GM21423 (cell line): ENCODE data around the gene POLR1C.
"Not testable (repeated sequence)": the region's sequence is repeated elsewhere in the genome, so short reads cannot be mapped to it uniquely, and the experiment has no call there.

Source experiments
- ATAC-seq: cut with Tn5 transposase; IDR thresholded peaks from one replicate; pipeline ENCODE4 v1.9.1; 2021; ENCODE audit warnings: mild to moderate bottlenecking, moderate library complexity; ENCODE audit not compliant: unreplicated experiment

The POLR1C gene, protein sequence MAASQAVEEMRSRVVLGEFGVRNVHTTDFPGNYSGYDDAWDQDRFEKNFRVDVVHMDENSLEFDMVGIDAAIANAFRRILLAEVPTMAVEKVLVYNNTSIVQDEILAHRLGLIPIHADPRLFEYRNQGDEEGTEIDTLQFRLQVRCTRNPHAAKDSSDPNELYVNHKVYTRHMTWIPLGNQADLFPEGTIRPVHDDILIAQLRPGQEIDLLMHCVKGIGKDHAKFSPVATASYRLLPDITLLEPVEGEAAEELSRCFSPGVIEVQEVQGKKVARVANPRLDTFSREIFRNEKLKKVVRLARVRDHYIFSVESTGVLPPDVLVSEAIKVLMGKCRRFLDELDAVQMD

DNA sequence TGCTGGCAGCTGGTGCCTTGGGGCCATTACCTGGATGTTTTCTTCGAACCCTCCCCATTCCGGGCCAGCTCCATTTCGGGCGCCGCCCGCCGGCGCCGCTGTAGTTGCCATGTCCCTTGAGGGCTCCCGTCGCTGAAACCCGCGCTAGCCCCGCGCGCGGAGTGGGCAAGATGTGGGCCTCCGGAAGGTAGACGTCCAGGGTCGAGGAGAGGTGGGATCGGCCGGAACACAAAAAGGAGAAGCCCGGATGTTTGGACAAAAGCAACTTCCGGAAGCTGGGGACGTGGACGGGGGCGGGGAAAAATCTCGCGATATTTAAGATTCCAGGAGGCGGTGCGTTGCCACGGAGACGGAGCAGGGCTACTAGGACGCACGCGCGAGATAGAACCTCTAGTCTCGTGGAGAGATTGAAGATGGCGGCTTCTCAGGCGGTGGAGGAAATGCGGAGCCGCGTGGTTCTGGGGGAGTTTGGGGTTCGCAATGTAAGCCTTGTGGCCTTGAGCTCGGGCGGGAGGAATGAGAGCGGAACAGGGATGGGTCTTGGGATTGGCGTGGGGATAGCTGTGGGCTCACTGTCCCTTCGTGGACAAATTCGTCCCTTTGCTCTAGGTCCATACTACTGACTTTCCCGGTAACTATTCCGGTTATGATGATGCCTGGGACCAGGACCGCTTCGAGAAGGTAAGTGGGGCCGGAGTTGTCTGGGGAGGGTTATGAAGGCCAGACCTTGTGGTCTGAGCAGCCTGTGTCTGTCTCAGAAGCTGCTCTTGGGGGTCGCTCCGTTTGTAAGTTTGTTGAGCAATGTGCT, at the start of gene POLR1C, which contains the start of gene YIPF3:
TSS of gene POLR1C (plus strand) at position 393 of the 808 bp plus-strand sequence. CDS start at position 414, 21 bp downstream.
TSS of gene YIPF3 (minus strand) at position 230 of the 808 bp plus-strand sequence. CDS start at position 111, 119 bp downstream.
- ATAC-seq, result peak; percentile 80

DNA sequence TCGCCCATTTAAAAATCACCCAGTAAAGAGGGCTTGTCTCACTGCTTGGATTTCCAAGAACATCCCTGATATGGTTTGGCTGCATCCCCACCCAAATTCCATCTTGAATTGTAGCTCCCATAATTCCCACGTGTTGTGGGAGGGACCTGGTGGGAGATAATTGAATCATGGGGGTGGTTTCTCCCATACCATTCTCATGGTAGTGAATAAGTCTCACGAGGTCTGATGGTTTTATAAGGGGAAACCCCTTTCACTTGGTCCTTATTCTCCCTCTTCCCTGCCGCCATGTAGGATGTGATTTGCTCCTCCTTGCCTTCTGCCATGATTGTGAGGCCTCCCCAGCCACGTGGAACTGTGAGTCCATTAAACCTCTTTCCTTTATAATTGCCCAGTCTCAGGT, 49.6 kb upstream of the POLR1C start:
- ATAC-seq, result not testable (repeated sequence)

GRCh38 chr6:43467752-43468151, 49.1 kb upstream of the POLR1C start:
- no peak for ATAC-seq

DNA sequence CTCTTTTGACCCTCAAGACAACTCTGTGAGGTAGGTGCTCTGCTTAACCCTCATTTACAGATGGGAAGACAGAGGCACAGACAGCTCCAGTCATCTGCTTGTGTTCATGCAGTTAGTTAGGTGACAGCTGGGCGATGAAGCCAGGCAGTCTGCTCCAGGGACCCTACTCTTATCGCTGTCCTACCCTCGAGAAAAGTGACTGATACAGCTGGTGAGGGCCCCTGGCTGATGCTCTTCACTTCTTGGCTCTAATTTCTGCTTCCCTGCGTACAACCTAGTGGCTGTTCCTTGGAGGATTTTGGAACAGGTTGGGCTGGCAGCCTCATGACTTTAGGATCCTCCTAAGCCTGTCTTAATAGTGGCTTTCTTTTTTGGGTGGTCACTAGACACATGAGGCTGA, 48.6 kb upstream of the POLR1C start:
- ATAC-seq, result no peak

GRCh38 chr6:43468748-43469681, 47.9 kb upstream of the POLR1C start:
- no peak for ATAC-seq

- no peak for ATAC-seq
These were observed 46.9 kb upstream of the POLR1C start for GRCh38 chr6:43469947-43470346.

DNA sequence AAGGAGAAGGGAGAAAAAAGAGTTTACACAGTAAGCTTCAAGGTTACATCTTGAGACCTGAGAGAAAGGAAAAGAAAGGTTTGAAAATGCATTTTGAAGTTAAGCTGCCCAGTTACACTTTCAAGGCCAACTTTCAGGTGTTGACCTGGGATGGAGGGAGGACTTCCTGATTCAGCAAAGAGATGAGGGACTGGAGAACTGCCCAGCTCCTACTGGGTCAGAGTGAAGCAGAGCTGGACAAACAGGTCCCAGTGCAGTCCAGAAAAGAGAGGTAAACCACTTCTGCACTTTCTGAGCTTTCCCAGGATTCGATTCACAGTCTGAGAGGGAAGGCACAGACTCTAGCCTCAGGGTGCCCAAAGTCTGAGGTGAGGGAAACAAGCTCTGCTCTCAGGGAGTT, 45.5 kb upstream of the POLR1C start:
- ATAC-seq, result no peak

DNA sequence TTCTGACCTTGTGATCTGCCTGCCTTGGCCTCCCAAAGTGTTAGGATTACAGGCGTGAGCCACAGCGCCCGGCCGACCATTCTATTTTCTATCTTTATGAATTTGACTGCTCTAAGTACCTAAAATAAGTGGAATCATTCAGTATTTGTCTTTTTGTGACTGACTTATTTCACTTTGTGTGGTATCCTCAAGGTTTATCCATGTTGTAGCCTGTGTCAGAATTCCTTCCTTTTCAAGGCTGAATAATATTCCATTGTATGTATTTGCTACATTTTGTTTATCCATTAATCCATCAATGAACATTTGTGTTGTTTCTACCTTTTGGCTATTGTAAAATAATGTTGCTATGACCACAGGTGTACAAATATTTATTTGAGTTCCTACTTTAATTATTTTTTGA, 44.4 kb upstream of the POLR1C start:
- no peak for ATAC-seq

- ATAC-seq, result no peak
These were observed 41.4 kb upstream of the POLR1C start for GRCh38 chr6:43475516-43475915.

DNA sequence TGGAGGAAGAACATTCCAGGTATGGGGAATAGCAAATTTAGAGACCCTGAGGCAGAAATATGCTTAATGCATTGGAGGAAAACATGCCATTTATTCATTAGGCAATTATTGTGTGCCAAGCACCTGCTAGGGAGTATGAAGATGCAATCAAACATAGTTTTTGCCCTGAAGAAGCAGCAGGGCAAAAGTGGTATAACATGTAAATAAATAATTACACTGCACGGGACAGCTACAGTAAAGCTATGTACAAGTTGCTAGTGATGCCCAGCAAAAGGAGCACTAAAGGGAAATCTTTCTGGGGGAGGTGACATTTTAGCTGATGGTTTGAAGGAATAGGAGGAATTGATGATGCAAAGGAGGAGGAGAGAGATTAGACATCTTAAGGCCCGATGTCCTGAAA, 40.1 kb upstream of the POLR1C start:
- no peak for ATAC-seq

DNA sequence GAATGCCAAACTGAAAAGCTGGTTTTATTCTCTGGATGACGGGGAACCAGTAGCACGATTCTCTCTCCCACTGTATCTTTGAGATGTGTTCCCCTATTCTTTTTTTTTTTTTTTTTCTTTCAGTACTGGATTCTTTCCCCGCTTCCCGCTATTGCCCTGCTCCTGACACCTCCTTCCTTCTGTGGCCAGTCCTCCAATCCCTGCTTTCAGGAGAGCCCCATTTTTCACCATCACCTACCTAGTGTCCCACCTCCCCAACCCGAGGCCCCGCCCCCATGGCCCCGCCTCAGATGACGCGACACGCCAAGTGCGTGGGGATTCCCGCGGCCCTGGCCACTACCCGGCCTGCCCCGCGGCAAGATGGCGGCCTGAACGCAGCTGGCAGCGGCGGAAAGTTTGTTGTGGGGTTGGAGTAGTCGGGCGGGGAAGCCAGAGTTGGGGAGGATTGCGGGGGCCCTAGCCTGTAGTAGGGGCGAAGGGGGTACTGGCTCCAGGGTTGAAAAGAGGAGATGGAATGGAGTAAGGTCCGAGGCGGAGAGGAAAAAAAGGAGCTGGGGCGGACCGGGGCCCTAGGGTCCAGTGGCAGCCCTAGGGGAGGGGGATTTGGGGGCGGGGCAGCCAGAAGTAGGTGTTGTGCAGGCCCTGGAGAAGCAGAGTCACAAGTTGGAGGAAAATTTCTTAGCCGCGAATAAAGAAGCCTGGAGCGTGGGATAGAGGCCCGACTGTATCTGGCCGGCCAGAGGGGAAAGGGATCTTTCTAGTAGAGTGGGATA, 39.5 kb upstream of the POLR1C start, which contains the start of gene TJAP1:
TSS of gene TJAP1 (plus strand) at position 336 of the 773 bp plus-strand sequence. CDS start 21,432 bp downstream, outside the sequence.
- peak; percentile 94 for ATAC-seq

GRCh38 chr6:43478008-43478372, 38.9 kb upstream of the POLR1C start:
- ATAC-seq, result no peak

DNA sequence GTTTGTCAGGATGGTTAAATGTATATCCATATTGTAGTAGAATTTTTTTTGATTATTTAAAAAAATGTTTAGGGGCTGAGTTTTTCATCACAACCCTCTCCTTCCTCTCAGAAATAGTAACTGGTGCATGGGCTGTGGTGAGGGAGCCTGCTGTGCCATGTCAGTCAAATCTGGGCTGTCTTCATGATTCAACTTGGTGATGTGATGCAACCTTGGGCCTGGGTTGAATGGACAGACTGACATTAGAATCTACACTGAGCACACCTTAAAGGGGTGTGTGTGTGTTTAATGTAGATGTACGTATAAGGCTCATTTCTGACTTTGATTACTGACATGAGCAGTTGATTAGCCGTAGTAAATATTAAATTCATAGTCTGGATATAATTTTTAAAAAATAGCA, 35.8 kb upstream of the POLR1C start:
- ATAC-seq, result no peak

DNA sequence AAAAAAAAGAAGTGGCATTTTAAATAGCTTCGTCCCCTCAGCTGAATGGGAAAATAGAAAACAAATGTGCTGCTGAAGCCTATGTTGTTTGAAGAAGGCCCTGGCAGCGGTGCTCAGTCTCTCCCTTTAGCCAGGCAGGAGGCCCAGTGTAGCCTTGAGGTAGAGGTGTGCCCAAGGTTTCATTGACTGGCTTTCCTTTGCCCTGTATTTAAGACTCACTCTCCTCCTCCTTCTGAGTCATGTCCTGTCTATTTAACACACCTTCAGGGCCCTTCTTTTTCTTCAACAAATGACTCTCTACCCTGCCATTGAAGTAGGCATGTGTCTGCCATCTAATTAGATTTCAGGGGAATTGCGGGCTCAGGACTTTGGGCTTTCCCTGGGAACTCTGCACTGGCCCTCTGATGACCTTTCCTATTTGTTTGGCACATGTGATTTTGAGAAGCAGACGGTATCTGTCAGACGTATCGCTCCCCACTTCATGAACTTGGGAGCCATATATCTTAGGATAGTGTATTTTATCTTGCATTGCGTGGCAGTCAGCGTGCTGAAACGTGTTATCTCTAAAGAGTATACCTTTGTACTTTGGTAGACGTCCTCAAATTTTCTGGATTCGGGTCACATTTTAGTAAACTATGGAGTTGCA, 35.2 kb upstream of the POLR1C start:
- ATAC-seq, result no peak

- ATAC-seq, result no peak
These were observed 28.1 kb upstream of the POLR1C start for GRCh38 chr6:43488667-43489276.

- no peak for ATAC-seq
These were observed 27.4 kb upstream of the POLR1C start for GRCh38 chr6:43489277-43490072.

- no peak for ATAC-seq
These were observed 26.4 kb upstream of the POLR1C start for GRCh38 chr6:43490523-43490939.
